HG03354 (cell line): Measurements from ENCODE around the gene RPS6KB2.
"Not testable (repeated sequence)": the region's sequence is repeated elsewhere in the genome, so short reads cannot be mapped to it uniquely, and the experiment has no call there.

Experiments used
- ATAC-seq: cut with Tn5 transposase; IDR thresholded peaks from one replicate; pipeline ENCODE4 v1.9.1; 2021; ENCODE audit warnings: mild to moderate bottlenecking; ENCODE audit not compliant: unreplicated experiment, poor library complexity, severe bottlenecking

RPS6KB2 gene

GRCh38 chr11:67458266-67458665, 30.0 kb downstream of the RPS6KB2 start:
- ATAC-seq = no peak

- ATAC-seq = no peak
Measured at GRCh38 chr11:67463186-67463585, 34.9 kb downstream of the RPS6KB2 start.

GRCh38 chr11:67463680-67464410, 35.6 kb downstream of the RPS6KB2 start:
- ATAC-seq = no peak

GRCh38 chr11:67464411-67465188, 36.3 kb downstream of the RPS6KB2 start:
- ATAC-seq = peak; percentile 67

- ATAC-seq = no peak
Measured at GRCh38 chr11:67465189-67465510, 36.9 kb downstream of the RPS6KB2 start.

GRCh38 chr11:67465530-67465929, 37.2 kb downstream of the RPS6KB2 start:
- not testable (repeated sequence) for ATAC-seq

- ATAC-seq = no peak
Measured at GRCh38 chr11:67466367-67466766, 38.1 kb downstream of the RPS6KB2 start.

GRCh38 chr11:67466962-67467771, 38.9 kb downstream of the RPS6KB2 start:
- ATAC-seq = no peak

- no peak for ATAC-seq
Measured at GRCh38 chr11:67468056-67468455, 39.8 kb downstream of the RPS6KB2 start.

GRCh38 chr11:67468456-67468758, 40.1 kb downstream of the RPS6KB2 start:
- ATAC-seq = peak; percentile 1

GRCh38 chr11:67468759-67469507, 40.6 kb downstream of the RPS6KB2 start, which contains the start of gene TMEM134:
TSS of gene TMEM134 (minus strand) at chr11:67469251. CDS start at chr11:67469192, 59 bp downstream.
- peak; percentile 69 for ATAC-seq

GRCh38 chr11:67469508-67469811, 41.2 kb downstream of the RPS6KB2 start:
- no peak for ATAC-seq

GRCh38 chr11:67470337-67471002, 42.2 kb downstream of the RPS6KB2 start:
- ATAC-seq = no peak

GRCh38 chr11:67472882-67473281, 44.6 kb downstream of the RPS6KB2 start:
- ATAC-seq = no peak

GRCh38 chr11:67476692-67477091, 48.4 kb downstream of the RPS6KB2 start:
- not testable (repeated sequence) for ATAC-seq

- not testable (repeated sequence) for ATAC-seq
Measured at GRCh38 chr11:67477344-67478050, 49.2 kb downstream of the RPS6KB2 start.

GRCh38 chr11:67482275-67482826, 54.1 kb downstream of the RPS6KB2 start:
- peak; percentile 19 for ATAC-seq
